Gastroesophageal sphincter (tissue), 3 donors: Measurements from ENCODE around the gene VAV1.

ENCODE experiments used
- EP300 ChIP-seq: sonication (generic); formaldehyde crosslinking; IDR thresholded peaks from one replicate; pipeline ENCODE4 v1.6.1; 2017; ENCODE audit warnings: antibody characterized with exemption, mild to moderate bottlenecking
- POLR2A ChIP-seq, 2 donors: fragments of 450-650 bp; IDR thresholded peaks; one replicate each; pipeline ENCODE4 v1.6.1; 2017; ENCODE audit warnings: antibody characterized with exemption in 2 of 2, mild to moderate bottlenecking in 2 of 2, moderate library complexity in 1 of 2
- POLR2AphosphoS5 ChIP-seq: sonication (generic); formaldehyde crosslinking; IDR thresholded peaks from one replicate; pipeline ENCODE4 v1.6.1; 2017; ENCODE audit warnings: antibody characterized with exemption
- TF ChIP-seq, protein P1 (sequence below), 4 experiments: fragments of 200-600 bp in 2 of 4; fragments of 450-650 bp in 2 of 4; sonication (generic) in 1 of 4; IDR thresholded peaks; one replicate each; pipeline ENCODE4 v1.5.1; 2017 to 2019; ENCODE audit warnings: antibody characterized with exemption in 4 of 4, mild to moderate bottlenecking in 2 of 4, moderate library complexity in 2 of 4

DNA sequence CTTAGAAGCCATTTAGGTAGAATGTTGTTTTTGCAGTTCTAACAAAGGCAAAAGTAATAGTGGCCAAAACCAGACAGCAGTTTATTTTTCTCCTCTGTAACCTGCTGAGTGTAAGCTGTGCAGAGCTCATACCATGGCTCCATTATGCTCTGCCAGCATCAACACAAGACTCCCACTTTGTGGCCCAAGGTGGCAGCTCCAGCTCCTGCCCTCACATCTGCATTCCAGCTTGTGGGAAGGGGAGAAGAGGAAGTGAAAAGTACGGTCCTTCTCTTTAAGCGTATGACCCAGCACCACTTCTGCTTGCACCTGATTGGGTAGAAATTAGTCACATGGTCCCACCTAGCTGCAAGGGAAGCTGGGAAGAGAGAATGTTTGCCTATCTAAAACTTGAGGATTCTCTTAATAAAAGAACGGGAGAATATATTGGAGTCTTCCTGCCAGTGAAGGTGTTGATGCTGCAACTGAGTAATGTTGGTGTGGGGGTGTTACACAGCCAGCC, 134.1 kb downstream of the VAV1 start:
- TF ChIP-seq EP300: no peak
- no peak for TF ChIP-seq POLR2AphosphoS5
- no peak for TF ChIP-seq POLR2A (IDR thresholded peaks at IDR 0.05)
- TF ChIP-seq, protein P1, sequence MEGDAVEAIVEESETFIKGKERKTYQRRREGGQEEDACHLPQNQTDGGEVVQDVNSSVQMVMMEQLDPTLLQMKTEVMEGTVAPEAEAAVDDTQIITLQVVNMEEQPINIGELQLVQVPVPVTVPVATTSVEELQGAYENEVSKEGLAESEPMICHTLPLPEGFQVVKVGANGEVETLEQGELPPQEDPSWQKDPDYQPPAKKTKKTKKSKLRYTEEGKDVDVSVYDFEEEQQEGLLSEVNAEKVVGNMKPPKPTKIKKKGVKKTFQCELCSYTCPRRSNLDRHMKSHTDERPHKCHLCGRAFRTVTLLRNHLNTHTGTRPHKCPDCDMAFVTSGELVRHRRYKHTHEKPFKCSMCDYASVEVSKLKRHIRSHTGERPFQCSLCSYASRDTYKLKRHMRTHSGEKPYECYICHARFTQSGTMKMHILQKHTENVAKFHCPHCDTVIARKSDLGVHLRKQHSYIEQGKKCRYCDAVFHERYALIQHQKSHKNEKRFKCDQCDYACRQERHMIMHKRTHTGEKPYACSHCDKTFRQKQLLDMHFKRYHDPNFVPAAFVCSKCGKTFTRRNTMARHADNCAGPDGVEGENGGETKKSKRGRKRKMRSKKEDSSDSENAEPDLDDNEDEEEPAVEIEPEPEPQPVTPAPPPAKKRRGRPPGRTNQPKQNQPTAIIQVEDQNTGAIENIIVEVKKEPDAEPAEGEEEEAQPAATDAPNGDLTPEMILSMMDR (IDR thresholded peaks at IDR 0.05): no peak
